A549 (cell line): ENCODE data around the gene BCL10. TPM values are rescaled to one million over a fixed set of nuclear protein-coding genes. Genes with fewer than 3 reads are reported as not detected.

Experiments used
- ATAC-seq, 2 experiments: fragments of 200-7000 bp in 1 of 2; fragments of >200 bp in 1 of 2; cut with Nextera tagmentation in 1 of 2; cut with Tn5 transposase in 1 of 2; 3 replicates each; pipeline versions ENCODE4 v1.8.0 to v1.9.1; 2018 to 2020; ENCODE audit warnings: mild to moderate bottlenecking in 1 of 2, moderate library complexity in 1 of 2
- CTCF ChIA-PET: fragments of 300-600 bp; sonication (Branson Sonifier 250); formaldehyde crosslinking; extraction: SDS; loops from one replicate; lab custom pipeline; 2021; ENCODE audit warnings: antibody characterized with exemption, inconsistent platforms; lab: Yijun Ruan, JAX
- POLR2A ChIA-PET: fragments of 350-600 bp; formaldehyde crosslinking; extraction: SDS; loops from one replicate; lab custom pipeline; 2021; ENCODE audit warnings: antibody characterized with exemption, inconsistent platforms; lab: Yijun Ruan, JAX
- DNase-seq, 2 experiments: peaks; one replicate each; pipeline versions ENCODE4 v3.0.0 to v3.0.0-alpha.2; 2011 to 2016; ENCODE audit warnings: low read depth in 1 of 2, low spot score in 1 of 2
- FAIRE-seq: peaks from 2 replicates; lab custom pipeline; 2011; peaks lifted over from hg19 to GRCh38; lab: Jason Lieb, UNC
- H3K27ac ChIP-seq, 2 experiments: fragments of >200 bp; sonication (Bioruptor Twin); formaldehyde crosslinking; 3 replicates each; pipeline ENCODE4 v1.5.1; 2016 to 2017
- H3K4me1 ChIP-seq: fragments of >200 bp; sonication (Bioruptor Twin); formaldehyde crosslinking; 3 replicates; pipeline ENCODE4 v1.6.1; 2016
- H3K4me2 ChIP-seq: fragments of >200 bp; sonication (Bioruptor Twin); formaldehyde crosslinking; 3 replicates; pipeline ENCODE4 v1.6.1; 2016
- H3K4me3 ChIP-seq: fragments of >200 bp; sonication (Bioruptor Twin); formaldehyde crosslinking; 3 replicates; pipeline ENCODE4 v1.5.1; 2016
- H3K9me3 ChIP-seq: fragments of >200 bp; sonication (Bioruptor Twin); formaldehyde crosslinking; 3 replicates; pipeline ENCODE4 v1.6.1; 2016
- BHLHE40 ChIP-seq: IDR thresholded peaks from 2 replicates; pipeline ENCODE4 v1.6.1; 2012; ENCODE audit warnings: low read depth, low read length, inconsistent platforms
- CEBPB ChIP-seq, 2 experiments: fragments of >200 bp in 1 of 2; sonication (Bioruptor Twin) in 1 of 2; formaldehyde crosslinking in 1 of 2; IDR thresholded peaks; 2 replicates each; pipeline ENCODE4 v1.6.1; 2012 to 2016
- CHD4 ChIP-seq: fragments of 200-600 bp; sonication (generic); IDR thresholded peaks from 2 replicates; pipeline ENCODE4 v1.6.1; 2016; ENCODE audit warnings: antibody characterized with exemption, mild to moderate bottlenecking, borderline replicate concordance
- CTCF ChIP-seq: fragments of >200 bp; sonication (Bioruptor Twin); formaldehyde crosslinking; IDR thresholded peaks from 3 replicates; pipeline ENCODE4 v1.5.1; 2016
- EHF ChIP-seq: fragments of 250-450 bp; sonication (Bioruptor Pico); IDR thresholded peaks from 2 replicates; pipeline ENCODE4 v1.5.0; 2020; ENCODE audit warnings: mild to moderate bottlenecking
- EHMT2 ChIP-seq: fragments of 200-600 bp; sonication (generic); IDR thresholded peaks from 2 replicates; pipeline ENCODE4 v1.6.1; 2016; ENCODE audit warnings: antibody characterized with exemption, low read depth, mild to moderate bottlenecking, moderate library complexity
- FOSL2 ChIP-seq, 2 experiments: fragments of 450-650 bp in 1 of 2; fragments of >200 bp in 1 of 2; sonication (Bioruptor Twin) in 1 of 2; formaldehyde crosslinking; IDR thresholded peaks; 2 replicates each; pipeline versions ENCODE4 v1.5.0 to v1.6.1; 2016 to 2020; ENCODE audit warnings: mild to moderate bottlenecking in 1 of 2, moderate library complexity in 1 of 2
- FOXS1 ChIP-seq: fragments of 250-450 bp; sonication (Bioruptor Pico); IDR thresholded peaks from 2 replicates; pipeline ENCODE4 v1.5.0; 2020; ENCODE audit warnings: mild to moderate bottlenecking, moderate library complexity
- HDAC2 ChIP-seq: fragments of 200-600 bp; sonication (generic); IDR thresholded peaks from 2 replicates; pipeline ENCODE4 v1.6.1; 2016
- HOXA7 ChIP-seq: fragments of 250-450 bp; sonication (Bioruptor Pico); IDR thresholded peaks from 2 replicates; pipeline ENCODE4 v1.5.0; 2020; ENCODE audit warnings: mild to moderate bottlenecking, moderate library complexity
- KDM1A ChIP-seq: fragments of 200-600 bp; sonication (generic); IDR thresholded peaks from 2 replicates; pipeline ENCODE4 v1.6.1; 2016; ENCODE audit warnings: low read depth, mild to moderate bottlenecking
- KDM5A ChIP-seq: fragments of 200-600 bp; sonication (generic); IDR thresholded peaks from 2 replicates; pipeline ENCODE4 v1.6.1; 2016; ENCODE audit warnings: antibody characterized with exemption, mild to moderate bottlenecking
- MAX ChIP-seq: IDR thresholded peaks from 2 replicates; pipeline ENCODE4 v1.6.1; 2012
- MAZ ChIP-seq: fragments of 150-350 bp; IDR thresholded peaks from 2 replicates; pipeline ENCODE4 v1.6.1; 2014; ENCODE audit warnings: antibody characterized with exemption, low read depth, low read length, borderline replicate concordance
- MYC ChIP-seq: IDR thresholded peaks from 2 replicates; pipeline ENCODE4 v1.6.1; 2012; ENCODE audit warnings: mild to moderate bottlenecking, inconsistent platforms, low read length, improper control_type of control experiment, borderline replicate concordance
- NFE2L2 ChIP-seq: fragments of 150-350 bp; conservative IDR thresholded peaks from 2 replicates; pipeline ENCODE4 v1.6.1; 2014; ENCODE audit warnings: low read length
- NPAS2 ChIP-seq: fragments of 250-450 bp; sonication (Bioruptor Pico); IDR thresholded peaks from 2 replicates; pipeline ENCODE4 v1.8.0; 2022; ENCODE audit warnings: mild to moderate bottlenecking, moderate library complexity, borderline replicate concordance
- PHF8 ChIP-seq: fragments of 200-600 bp; sonication (generic); IDR thresholded peaks from 2 replicates; pipeline ENCODE4 v1.6.1; 2016; ENCODE audit warnings: low read depth, mild to moderate bottlenecking, antibody characterized with exemption, moderate library complexity, borderline replicate concordance
- RCOR1 ChIP-seq: fragments of 150-350 bp; IDR thresholded peaks from 2 replicates; pipeline ENCODE4 v1.6.1; 2014; ENCODE audit warnings: antibody characterized with exemption, low read length, low read depth
- REST ChIP-seq: fragments of 200-600 bp; sonication (generic); IDR thresholded peaks from 2 replicates; pipeline ENCODE4 v1.6.1; 2016; ENCODE audit warnings: antibody characterized with exemption, mild to moderate bottlenecking, moderate library complexity
- RFX5 ChIP-seq: fragments of 450-650 bp; IDR thresholded peaks from 2 replicates; pipeline ENCODE4 v1.7.1; 2014; ENCODE audit warnings: antibody characterized with exemption, mild to moderate bottlenecking, moderate library complexity
- SMC3 ChIP-seq: fragments of >200 bp; sonication (Bioruptor Twin); formaldehyde crosslinking; IDR thresholded peaks from 3 replicates; pipeline ENCODE4 v1.6.1; 2018; ENCODE audit warnings: inconsistent platforms
- SREBF2 ChIP-seq: fragments of 450-650 bp; IDR thresholded peaks from 2 replicates; pipeline ENCODE4 v1.6.1; 2014; ENCODE audit warnings: mild to moderate bottlenecking, moderate library complexity
- ZFP36 ChIP-seq: fragments of 450-650 bp; IDR thresholded peaks from 2 replicates; pipeline ENCODE4 v1.6.1; 2014; ENCODE audit warnings: borderline replicate concordance; ENCODE audit not compliant: partially characterized antibody
- WGBS: methylation state at CpG from one replicate; pipeline ENCODE4 v1.1.6; 2017; ENCODE audit errors: missing lambda C conversion rate; 5-methylcytosine and 5-hydroxymethylcytosine counted together
- polyA plus RNA-seq, 4 experiments: library from polyadenylated mRNA; depleted of rRNA in 3 of 4; stranded (reverse); fragments of >200 nt; fragmentation: RNase III in 1 of 4; extraction: RNeasy Plus Mini Kit Qiagen cat#74134 plus additional on column Dnase treatment in 1 of 4; gene quantifications; 2 replicates in 3 of 4; 3 replicates in 1 of 4; pipeline ENCODE4 v1.2.3, GENCODE V29; 2011 to 2017
- TF ChIP-seq, protein P1 (sequence below): fragments of >200 bp; sonication (Bioruptor Twin); formaldehyde crosslinking; IDR thresholded peaks from 2 replicates; pipeline ENCODE4 v1.6.1; 2016

BCL10 gene
- polyA plus RNA-seq, 2 of the 4 experiments (the other 2 are of a cell fraction) = 8.9 to 15.5 TPM

- DNase-seq (no peak), FAIRE-seq (no peak), ATAC-seq (no peak)
- WGBS = 83% methylated on average over 5 of the region's 5 CpGs
- Histone ChIP-seq H3K4me1 (no peaks in the 10 kb centered on the region), H3K4me2 (no peak overlapping the region), H3K9me3 (no peaks in the 10 kb centered on the region), H3K27ac (no peak overlapping the region), H3K4me3 (no peak overlapping the region)
- ChIA-PET CTCF (interaction anchor here (0.6 to 0.9 kb wide), 2 partner anchors 29 to 41 kb away, joined by 3 to 4 read pairs; no protein-coding TSS in a partner anchor), POLR2A (no interaction called here)
- no peak for TF ChIP-seq FOSL2 (IDR thresholded peaks at IDR 0.05)
- no peak for TF ChIP-seq FOSL2 (CRISPR knock-in tag; IDR thresholded peaks at IDR 0.05)
- TF ChIP-seq EHMT2 = no peak
- no peak for TF ChIP-seq ZFP36
- TF ChIP-seq BHLHE40 = no peak
- TF ChIP-seq NPAS2 (CRISPR knock-in tag) = no peak
Measured at GRCh38 chr1:85225624-85226380, 50.6 kb downstream of the BCL10 start.

- FAIRE-seq = no peak
- no peak overlapping the region for H3K27ac ChIP-seq
Measured at GRCh38 chr1:85224734-85225623, 51.5 kb downstream of the BCL10 start.

GRCh38 chr1:85224295-85224694 lies 52.1 kb downstream of the BCL10 start:
- H3K9me3 ChIP-seq = no peaks in the 10 kb centered on the region
- DNase-seq (no peak), ATAC-seq (no peak), FAIRE-seq (no peak)
- ChIA-PET POLR2A (no interaction called here), CTCF (interaction anchor here (1.6 kb wide), 1 partner anchor 15 kb away, joined by 5 read pairs; no protein-coding TSS in a partner anchor)
- no peak overlapping the region for H3K4me3 ChIP-seq
- TF ChIP-seq REST (no peak), EHF (CRISPR knock-in tag) (no peak), MYC (no peak), KDM5A (no peak), KDM1A (no peak)
- H3K27ac ChIP-seq = no peak overlapping the region
- no peak overlapping the region for H3K4me2 ChIP-seq
- H3K4me1 ChIP-seq = no peaks in the 10 kb centered on the region

More at GRCh38 chr1:85224734-85225623, 51.5 kb downstream of the BCL10 start:
- ChIA-PET POLR2A (no interaction called here), CTCF (interaction anchor here (0.6 to 1.6 kb wide), 3 partner anchors 15 to 40 kb away, joined by 3 to 5 read pairs (median 4); no protein-coding TSS in a partner anchor)
- 65% methylated on average over 3 of the region's 3 CpGs for WGBS
- no peak for ATAC-seq
- no peak for TF ChIP-seq MAX
- no peak for TF ChIP-seq RFX5
- TF ChIP-seq PHF8 = no peak
- TF ChIP-seq CTCF = no peak
- TF ChIP-seq, protein P1, sequence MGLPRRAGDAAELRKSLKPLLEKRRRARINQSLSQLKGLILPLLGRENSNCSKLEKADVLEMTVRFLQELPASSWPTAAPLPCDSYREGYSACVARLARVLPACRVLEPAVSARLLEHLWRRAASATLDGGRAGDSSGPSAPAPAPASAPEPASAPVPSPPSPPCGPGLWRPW = no peak
- TF ChIP-seq SMC3 = no peak
- TF ChIP-seq ZFP36 = no peak
- TF ChIP-seq RCOR1 = no peak
- TF ChIP-seq HDAC2 = no peak
- TF ChIP-seq CHD4 = no peak
- no peak for TF ChIP-seq FOXS1 (CRISPR knock-in tag)
- TF ChIP-seq HOXA7 (CRISPR knock-in tag) = no peak
- TF ChIP-seq NFE2L2 = no peak
- no peak for TF ChIP-seq CEBPB (IDR thresholded peaks at IDR 0.05)
- TF ChIP-seq MAZ = no peak
- no peak for TF ChIP-seq SREBF2
- Histone ChIP-seq H3K4me3 (no peak overlapping the region), H3K9me3 (no peaks in the 10 kb centered on the region), H3K4me1 (no peaks in the 10 kb centered on the region), H3K4me2 (no peak overlapping the region)
- DNase-seq = no peak
